ENCODE results near the gene GCNA. TPM values are rescaled to one million over a fixed set of nuclear protein-coding genes. Genes with fewer than 3 reads are reported as not detected.

GCNA gene
- total RNA-seq, 1 donor from 2014 or later = 0.96 TPM

DNA sequence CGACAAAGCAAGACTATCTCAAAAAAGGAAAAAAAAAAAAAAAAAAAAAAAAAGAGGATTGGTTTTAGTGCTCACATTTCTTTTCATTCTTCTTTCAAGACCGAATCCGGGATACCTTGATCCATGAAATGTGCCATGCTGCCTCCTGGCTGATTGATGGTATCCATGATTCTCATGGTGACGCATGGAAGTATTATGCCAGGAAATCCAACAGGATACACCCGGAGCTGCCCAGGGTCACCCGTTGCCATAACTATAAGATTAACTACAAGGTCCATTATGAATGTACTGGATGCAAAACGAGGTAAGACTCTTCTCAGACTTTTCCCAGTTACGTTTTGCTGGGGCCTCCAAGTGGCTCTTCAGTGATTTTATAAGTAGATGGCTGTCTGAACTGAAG is 34.0 kb downstream of the GCNA start:
- no peaks in the 10 kb centered on the region for H3K4me1 ChIP-seq
- DNase-seq (ENCODE audit: low spot score in 2 of 2) = peak in 1 of 2 donors; percentile 3

DNA sequence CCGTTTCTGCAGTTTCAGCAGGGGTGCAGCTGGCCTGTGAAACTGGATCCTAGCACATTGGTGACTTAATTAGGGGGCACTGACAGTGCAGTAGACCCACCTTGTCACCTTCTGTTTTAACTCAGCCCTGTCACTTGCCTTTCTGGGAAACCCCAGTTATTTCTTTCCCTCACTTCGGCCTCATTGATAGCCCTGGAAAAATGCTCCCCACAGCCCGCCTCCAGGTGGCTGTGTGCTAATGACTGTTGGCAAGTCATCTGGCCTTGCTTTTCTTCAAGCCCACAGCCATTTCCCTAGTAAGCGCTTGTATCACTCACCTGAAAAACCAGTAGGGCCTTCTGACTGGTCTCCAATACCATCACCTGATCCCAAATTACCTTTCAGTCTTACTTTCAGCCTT is 36.8 kb downstream of the GCNA start:
- Histone ChIP-seq H3K27ac (no peak overlapping the region), H3K36me3 (peaks cover 8 to 28% of the 10 kb centered on the region in 2 donors), H3K9me3 (no peaks in the 10 kb centered on the region), H3K4me3 (no peak overlapping the region), H3K4me1 (no peaks in the 10 kb centered on the region), H3K27me3 (no peaks in the 10 kb centered on the region)
- intact Hi-C loops (cut with DNase I) = no loop called here
- no peak for DNase-seq (ENCODE audit: low spot score in 2 of 2)
- TF ChIP-seq, protein P1, sequence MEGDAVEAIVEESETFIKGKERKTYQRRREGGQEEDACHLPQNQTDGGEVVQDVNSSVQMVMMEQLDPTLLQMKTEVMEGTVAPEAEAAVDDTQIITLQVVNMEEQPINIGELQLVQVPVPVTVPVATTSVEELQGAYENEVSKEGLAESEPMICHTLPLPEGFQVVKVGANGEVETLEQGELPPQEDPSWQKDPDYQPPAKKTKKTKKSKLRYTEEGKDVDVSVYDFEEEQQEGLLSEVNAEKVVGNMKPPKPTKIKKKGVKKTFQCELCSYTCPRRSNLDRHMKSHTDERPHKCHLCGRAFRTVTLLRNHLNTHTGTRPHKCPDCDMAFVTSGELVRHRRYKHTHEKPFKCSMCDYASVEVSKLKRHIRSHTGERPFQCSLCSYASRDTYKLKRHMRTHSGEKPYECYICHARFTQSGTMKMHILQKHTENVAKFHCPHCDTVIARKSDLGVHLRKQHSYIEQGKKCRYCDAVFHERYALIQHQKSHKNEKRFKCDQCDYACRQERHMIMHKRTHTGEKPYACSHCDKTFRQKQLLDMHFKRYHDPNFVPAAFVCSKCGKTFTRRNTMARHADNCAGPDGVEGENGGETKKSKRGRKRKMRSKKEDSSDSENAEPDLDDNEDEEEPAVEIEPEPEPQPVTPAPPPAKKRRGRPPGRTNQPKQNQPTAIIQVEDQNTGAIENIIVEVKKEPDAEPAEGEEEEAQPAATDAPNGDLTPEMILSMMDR (IDR thresholded peaks at IDR 0.05) = no peak

More for the DNA sequence above, 34.0 kb downstream of the GCNA start:
- Histone ChIP-seq H3K27me3 (no peaks in the 10 kb centered on the region), H3K9me3 (no peaks in the 10 kb centered on the region), H3K27ac (no peak overlapping the region), H3K36me3 (peaks cover 15 to 44% of the 10 kb centered on the region in 2 donors), H3K4me3 (no peak overlapping the region)
- intact Hi-C loops (cut with DNase I) = no loop called here
- TF ChIP-seq, protein P1 (IDR thresholded peaks at IDR 0.05) = no peak

GRCh38 chrX:71615954-71616353 is 37.7 kb downstream of the GCNA start:
- H3K27ac ChIP-seq = no peak overlapping the region
- H3K9me3 ChIP-seq = no peaks in the 10 kb centered on the region
- intact Hi-C loops (cut with DNase I) = no loop called here

GRCh38 chrX:71616672-71617529 is 38.7 kb downstream of the GCNA start:
- intact Hi-C loops (cut with DNase I) = no loop called here
- H3K4me1 ChIP-seq = no peaks in the 10 kb centered on the region
- peak in 1 of 2 donors; percentile 60 for DNase-seq (ENCODE audit: low spot score in 2 of 2)
- TF ChIP-seq, protein P1 (IDR thresholded peaks at IDR 0.05) = no peak
- no peaks in the 10 kb centered on the region for H3K9me3 ChIP-seq
- H3K36me3 ChIP-seq = peaks cover 0 to 16% of the 10 kb centered on the region in 2 donors
- no peaks in the 10 kb centered on the region for H3K27me3 ChIP-seq
- H3K27ac ChIP-seq = no peak overlapping the region
- no peak overlapping the region for H3K4me3 ChIP-seq

More at GRCh38 chrX:71615954-71616353, 37.7 kb downstream of the GCNA start:
- TF ChIP-seq, protein P1 (IDR thresholded peaks at IDR 0.05) = no peak
- Histone ChIP-seq H3K36me3 (peaks cover 4 to 19% of the 10 kb centered on the region in 2 donors), H3K4me3 (no peak overlapping the region), H3K4me1 (no peaks in the 10 kb centered on the region), H3K27me3 (no peaks in the 10 kb centered on the region)
- peak in 1 of 2 donors; percentile 57 for DNase-seq (ENCODE audit: low spot score in 2 of 2)

- intact Hi-C loops (cut with DNase I) = no loop called here
- no peak overlapping the region for H3K27ac ChIP-seq
Measured at GRCh38 chrX:71617742-71618141, 39.5 kb downstream of the GCNA start.

More at GRCh38 chrX:71617742-71618141, 39.5 kb downstream of the GCNA start:
- Histone ChIP-seq H3K9me3 (no peaks in the 10 kb centered on the region), H3K4me3 (no peak overlapping the region), H3K36me3 (peaks cover 0 to 16% of the 10 kb centered on the region in 2 donors), H3K4me1 (no peaks in the 10 kb centered on the region), H3K27me3 (no peaks in the 10 kb centered on the region)
- TF ChIP-seq, protein P1 (IDR thresholded peaks at IDR 0.05) = no peak
- DNase-seq (ENCODE audit: low spot score in 2 of 2) = no peak
